T1000 (cell line): ENCODE results near the gene PTPRT.

Experiments
- DNase-seq: peaks from one replicate; lab custom pipeline; 2025; ENCODE audit warnings: mixed read lengths; lab: John Stamatoyannopoulos, UW

PTPRT gene

DNA sequence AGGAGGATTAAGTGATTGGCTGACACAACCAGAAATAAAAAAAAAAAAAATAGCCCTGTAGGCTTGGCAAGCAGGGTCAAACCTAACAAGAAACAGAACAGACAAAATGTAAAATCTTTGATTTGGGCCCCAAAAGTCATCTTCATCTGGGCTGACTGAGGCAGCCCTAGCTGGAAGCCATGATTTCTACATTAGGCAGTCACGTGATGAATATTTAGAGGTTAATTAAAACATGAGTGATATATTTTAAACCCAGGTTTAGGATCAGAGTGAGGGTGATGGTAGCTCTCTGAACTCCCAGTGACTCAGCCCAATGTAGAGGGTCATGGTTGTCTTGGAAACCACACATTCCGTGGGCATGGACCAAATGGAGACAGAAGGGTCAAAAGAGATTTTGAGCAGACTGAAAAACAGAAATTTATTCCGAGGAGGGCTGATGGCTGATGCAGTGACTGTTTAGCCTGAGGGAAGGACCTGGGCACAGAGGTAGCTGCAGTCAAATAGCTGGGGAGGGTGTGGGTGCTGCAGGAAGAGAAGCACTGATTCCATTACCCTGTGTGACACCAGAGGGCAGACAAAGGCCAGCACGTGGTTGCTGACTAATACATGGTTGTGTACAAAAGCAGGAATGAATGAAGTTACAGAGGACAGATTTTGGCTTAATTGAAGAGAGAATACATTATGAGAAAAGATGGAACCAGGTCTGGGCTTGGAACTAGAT, 998.4 kb downstream of the PTPRT start:
- DNase-seq, result no peak

DNA sequence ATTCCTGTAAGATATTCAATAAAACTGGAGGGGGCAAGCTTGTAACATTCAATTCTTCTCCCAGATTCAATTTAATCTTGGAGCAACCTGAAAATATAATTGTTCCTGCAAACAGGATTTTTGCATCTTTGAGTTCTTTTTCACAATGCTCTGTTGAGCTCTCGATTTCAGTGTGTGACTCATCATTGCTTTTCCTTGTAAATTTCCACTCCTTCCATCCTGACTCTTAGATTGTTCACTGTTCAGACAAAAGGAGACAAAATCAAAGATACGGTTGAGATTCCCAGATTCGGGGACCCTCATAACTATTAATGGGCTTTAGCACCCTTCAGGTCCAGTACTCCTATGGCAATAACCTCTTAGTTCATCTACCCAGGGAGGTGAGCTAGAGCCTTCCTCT, 999.6 kb downstream of the PTPRT start:
- no peak for DNase-seq

DNA sequence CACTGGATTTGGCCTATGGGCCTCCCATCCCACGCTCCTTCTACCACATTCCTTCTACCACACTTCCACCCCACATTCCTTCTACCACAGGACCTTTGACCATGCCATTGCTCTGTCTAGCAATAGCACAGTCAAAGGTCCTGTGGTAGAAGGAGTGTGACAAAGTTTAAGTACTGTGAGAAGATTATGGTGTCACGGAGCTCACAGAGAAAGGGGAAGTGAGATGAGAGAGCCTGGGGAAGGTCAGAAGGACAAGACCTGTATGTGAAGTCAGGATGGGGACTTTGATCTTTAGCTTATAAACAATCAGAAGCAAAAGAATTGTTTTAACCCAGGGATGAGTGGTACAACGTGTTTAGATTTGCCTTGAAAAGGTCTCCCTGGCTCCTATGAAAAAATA, 1003.4 kb downstream of the PTPRT start:
- no peak for DNase-seq

DNA sequence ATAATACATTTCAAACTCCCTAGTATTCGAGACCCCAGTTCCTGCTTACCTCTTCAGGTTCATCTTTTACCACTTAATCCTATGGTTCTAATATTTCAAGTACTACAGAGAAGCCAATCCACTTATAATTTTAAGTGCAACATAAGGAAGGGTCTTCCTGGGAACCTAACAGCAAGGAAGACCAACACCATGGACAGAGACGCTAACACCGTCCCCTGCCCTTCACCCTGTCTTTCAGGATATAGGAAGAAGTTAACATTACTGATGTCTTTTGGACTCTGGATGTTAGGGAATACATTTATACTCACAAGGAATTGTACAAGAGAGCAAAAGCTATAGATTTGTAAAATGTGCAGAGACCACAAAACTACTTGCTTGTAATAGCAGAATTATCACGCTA, 1006.6 kb downstream of the PTPRT start:
- DNase-seq, result no peak

- no peak for DNase-seq
These were observed 1008.6 kb downstream of the PTPRT start for GRCh38 chr20:42181064-42181463.

GRCh38 chr20:42179768-42180167, 1009.9 kb downstream of the PTPRT start:
- no peak for DNase-seq

- DNase-seq, result no peak
These were observed 1016.3 kb downstream of the PTPRT start for GRCh38 chr20:42173440-42173839.

GRCh38 chr20:42164121-42164890, 1025.4 kb downstream of the PTPRT start:
- DNase-seq, result no peak

- no peak for DNase-seq
These were observed 1028.4 kb downstream of the PTPRT start for GRCh38 chr20:42161228-42161829.

GRCh38 chr20:42159808-42160207, 1029.9 kb downstream of the PTPRT start:
- no peak for DNase-seq

DNA sequence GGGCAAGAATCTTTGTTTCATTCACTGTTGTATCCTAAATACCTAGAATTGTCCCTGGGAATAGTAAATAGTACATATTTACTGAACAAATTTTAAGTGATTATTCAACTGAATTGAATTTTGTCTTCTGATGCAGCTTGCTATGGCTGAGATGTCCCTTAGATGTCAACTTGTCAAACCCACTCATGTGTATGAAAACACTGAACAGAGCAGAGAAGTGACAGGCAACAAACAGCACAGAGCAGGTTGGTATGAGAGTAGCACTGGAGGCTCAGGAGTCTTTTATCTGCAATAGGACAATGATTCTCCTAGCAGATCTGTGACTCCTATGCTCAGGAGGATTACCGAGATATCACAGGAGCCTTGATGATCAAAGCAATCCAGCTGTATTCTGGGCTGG, 1031.4 kb downstream of the PTPRT start:
- no peak for DNase-seq

DNA sequence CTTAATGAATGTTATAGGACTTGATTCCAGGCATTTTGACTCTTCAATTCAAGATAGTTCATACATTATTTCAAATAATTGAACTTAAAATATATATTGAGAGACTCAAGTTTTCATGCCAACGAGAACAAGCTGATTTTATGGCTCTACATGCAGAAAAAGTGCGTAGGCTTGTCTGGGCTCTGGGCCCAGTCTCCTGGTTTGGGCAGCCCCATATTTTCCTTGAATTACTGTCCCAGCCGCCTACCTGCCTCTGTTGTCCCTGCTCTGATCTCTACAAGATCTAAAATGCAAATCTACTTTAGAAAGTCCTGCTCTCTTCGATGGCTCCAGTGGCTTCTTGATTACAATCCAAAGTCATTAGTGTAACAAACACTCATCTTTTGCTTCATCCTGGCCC, 1034.1 kb downstream of the PTPRT start:
- no peak for DNase-seq

GRCh38 chr20:42152575-42152974, 1037.1 kb downstream of the PTPRT start:
- no peak for DNase-seq

GRCh38 chr20:42150230-42150629, 1039.5 kb downstream of the PTPRT start:
- no peak for DNase-seq

DNA sequence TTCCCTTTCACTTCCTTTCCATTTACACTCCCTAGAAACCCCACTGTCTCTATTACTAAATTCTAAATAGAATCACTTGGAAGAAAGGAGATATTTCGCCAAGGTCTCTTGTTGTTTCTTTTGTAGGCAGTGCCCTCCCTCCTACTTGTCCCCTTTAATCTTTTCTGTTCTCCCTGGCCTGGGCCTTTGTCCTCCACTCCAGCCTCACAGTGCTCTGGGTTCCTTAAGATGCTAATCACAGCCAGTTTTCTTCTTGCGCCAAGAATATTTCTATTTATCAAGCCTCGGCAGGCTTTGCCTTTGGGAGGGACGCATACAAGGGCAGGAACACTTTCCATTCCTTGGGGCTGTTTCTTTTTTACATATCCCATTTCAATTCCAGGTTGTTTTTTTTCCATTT, 1051.0 kb downstream of the PTPRT start:
- no peak for DNase-seq

GRCh38 chr20:42134265-42135098, 1055.2 kb downstream of the PTPRT start:
- no peak for DNase-seq

DNA sequence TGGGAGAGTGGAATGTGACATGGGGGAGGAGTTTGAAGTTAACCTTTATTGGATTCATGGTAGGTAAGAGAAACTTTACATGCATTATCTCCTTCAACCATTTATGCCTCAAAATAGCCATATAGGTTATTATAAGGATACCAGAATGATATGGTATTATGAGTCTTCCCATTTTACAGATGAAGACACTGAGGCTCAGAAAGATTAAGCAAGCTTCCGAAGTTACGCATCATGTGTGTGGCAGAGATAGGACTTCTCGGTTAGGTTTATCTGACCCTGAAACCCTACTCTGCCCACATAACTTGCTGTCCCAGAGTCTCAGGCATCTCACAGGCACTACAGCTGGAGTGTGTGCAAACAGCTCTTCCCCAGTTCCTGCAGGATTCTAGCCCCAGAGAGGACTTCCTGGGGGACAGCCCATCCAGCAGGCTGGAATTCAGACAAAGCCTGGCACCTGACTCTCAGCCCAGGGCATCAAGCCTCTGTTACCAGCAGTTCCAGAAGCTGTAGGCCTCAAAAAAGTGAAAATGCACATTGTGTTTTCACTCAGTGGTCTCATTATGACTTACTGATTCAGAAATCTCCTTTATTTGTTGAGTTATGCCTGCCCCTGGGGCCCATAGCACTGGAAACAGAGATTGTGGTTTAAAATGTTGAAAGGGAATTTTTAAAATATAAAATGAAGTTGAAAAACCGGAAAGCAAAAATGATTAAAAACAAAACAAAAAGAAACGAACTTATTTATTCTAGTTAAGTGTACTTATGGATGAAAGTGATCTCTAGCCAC, 1058.7 kb downstream of the PTPRT start:
- DNase-seq, result no peak

DNA sequence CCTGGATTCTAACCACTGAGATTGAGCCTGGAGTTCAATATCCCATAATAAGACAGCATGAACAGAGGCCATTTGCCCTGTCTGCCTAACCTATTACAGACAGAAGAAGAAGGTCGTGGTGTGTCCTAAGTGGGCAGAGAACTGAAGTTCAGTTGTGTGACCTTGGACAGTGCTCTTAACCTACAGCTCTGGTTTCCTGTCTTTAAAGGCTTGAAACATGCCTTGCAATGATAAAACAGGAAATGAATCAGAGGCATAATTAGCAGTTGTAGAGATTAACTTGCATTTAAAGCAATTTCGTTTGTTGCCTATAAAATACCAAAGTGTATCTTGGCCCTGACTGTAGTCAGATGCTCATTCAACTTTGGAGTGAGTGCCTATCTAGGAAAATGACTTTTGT, 1064.3 kb downstream of the PTPRT start:
- DNase-seq, result no peak

GRCh38 chr20:42123981-42124473, 1065.7 kb downstream of the PTPRT start:
- DNase-seq, result no peak

- DNase-seq, result no peak
These were observed 1071.1 kb downstream of the PTPRT start for GRCh38 chr20:42118409-42119125.

DNA sequence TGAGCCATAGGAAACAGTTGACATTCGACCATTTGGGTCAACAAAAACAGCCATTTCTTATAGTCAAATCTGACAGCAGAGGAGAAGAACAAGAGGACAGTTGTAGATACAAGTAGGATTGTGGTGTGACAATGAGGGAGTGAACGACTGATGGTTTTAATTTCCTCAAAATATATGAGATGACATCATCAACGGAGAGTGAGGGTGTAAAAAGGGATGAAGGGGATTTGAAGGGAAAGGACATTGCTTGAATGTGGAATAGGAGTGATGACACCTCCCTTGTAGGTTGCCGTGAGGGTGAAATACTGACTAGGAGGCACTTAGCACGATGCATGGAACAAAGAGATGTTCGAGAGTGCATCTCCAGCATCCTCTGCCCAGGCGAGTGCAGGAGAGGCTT, 1071.7 kb downstream of the PTPRT start:
- DNase-seq, result no peak
